T-cell (primary cell): ENCODE data around the gene PSTPIP1. TPM values are rescaled to one million over a fixed set of nuclear protein-coding genes. Genes with fewer than 3 reads are reported as not detected.

Experiments
- ATAC-seq, 4 experiments: fragments of 200-7000 bp in 3 of 4; fragments of 150-1000 bp in 1 of 4; cut with Tn5 transposase; replicated peaks in 1 of 4; 1 replicate in 3 of 4; 2 replicates in 1 of 4; pipeline ENCODE4 v1.10.0; 2021; ENCODE audit warnings: moderate library complexity in 3 of 4, mild to moderate bottlenecking in 2 of 4, moderate number of reproducible peaks in 1 of 4
- CTCF ChIA-PET, 2 donors: fragments of 300-600 bp; sonication (Branson Sonifier 250); formaldehyde crosslinking; loops; one replicate each; lab custom pipeline; 2022; ENCODE audit warnings: antibody characterized with exemption in 2 of 2; lab: Charles Lee
- POLR2A ChIA-PET, 2 donors: fragments of 300-600 bp; sonication (Branson Sonifier 250); formaldehyde crosslinking; loops; one replicate each; lab custom pipeline; 2022; ENCODE audit warnings: antibody characterized with exemption in 2 of 2; lab: Charles Lee
- DNase-seq, 35 experiments: peaks; one replicate each; pipeline versions ENCODE4 v3.0.0 to v3.0.0-alpha.2; 2013 to 2023
- H3K27ac ChIP-seq: one replicate; pipeline ENCODE4 v1.5.1; 2013; ENCODE audit warnings: low read length
- H3K27me3 ChIP-seq, 2 experiments: replicated peaks in 1 of 2; 1 replicate in 1 of 2; 2 replicates in 1 of 2; pipeline versions ENCODE4 v1.6.1 to v1.7.0; 2013; ENCODE audit warnings: low read length in 1 of 2, mixed read lengths in 1 of 2; ENCODE audit not compliant: control insufficient read depth in 2 of 2, insufficient read depth in 2 of 2; ENCODE audit errors: extremely low read depth in 1 of 2
- H3K36me3 ChIP-seq, 2 donors: 1 replicate in 1 of 2; 2 replicates in 1 of 2; pipeline versions ENCODE4 v1.6.1 to v1.7.0; 2013; ENCODE audit warnings: low read length in 1 of 2; ENCODE audit not compliant: control insufficient read depth in 2 of 2, insufficient read depth in 1 of 2; ENCODE audit errors: extremely low read depth in 1 of 2
- H3K4me1 ChIP-seq, 2 experiments: 1 replicate in 1 of 2; 2 replicates in 1 of 2; pipeline versions ENCODE4 v1.6.1 to v1.7.0; 2013; ENCODE audit warnings: low read length in 2 of 2, mixed read lengths in 1 of 2; ENCODE audit not compliant: insufficient read depth in 2 of 2, control insufficient read depth in 1 of 2; ENCODE audit errors: extremely low read depth in 1 of 2
- H3K4me3 ChIP-seq, 2 donors: 1 replicate in 1 of 2; 2 replicates in 1 of 2; pipeline versions ENCODE4 v1.5.1 to v1.7.0; 2013; ENCODE audit warnings: mild to moderate bottlenecking in 2 of 2, low read length in 1 of 2, moderate library complexity in 1 of 2; ENCODE audit not compliant: control insufficient read depth in 1 of 2; ENCODE audit errors: extremely low read depth in 1 of 2
- H3K9me3 ChIP-seq: 2 replicates; pipeline ENCODE4 v1.7.0; 2013
- H3K27ac Mint-ChIP-seq, 2 donors: one replicate each; pipeline ENCODE4 v1.8.0; 2020 to 2021; ENCODE audit warnings: mild to moderate bottlenecking in 2 of 2, mixed read lengths in 2 of 2
- H3K27me3 Mint-ChIP-seq, 2 donors: one replicate each; pipeline ENCODE4 v1.8.0; 2021 to 2022; ENCODE audit warnings: mixed read lengths in 2 of 2
- H3K36me3 Mint-ChIP-seq: one replicate; pipeline ENCODE4 v1.8.0; 2021; ENCODE audit warnings: mixed read lengths
- H3K4me1 Mint-ChIP-seq, 3 donors: one replicate each; pipeline ENCODE4 v1.8.0; 2020 to 2022; ENCODE audit warnings: mixed read lengths in 3 of 3, mild to moderate bottlenecking in 1 of 3
- H3K4me3 Mint-ChIP-seq, 3 donors: one replicate each; pipeline ENCODE4 v1.8.0; 2020 to 2022; ENCODE audit warnings: mild to moderate bottlenecking in 3 of 3, mixed read lengths in 3 of 3, moderate library complexity in 3 of 3
- H3K9me3 Mint-ChIP-seq, 3 donors: one replicate each; pipeline ENCODE4 v1.8.0; 2020 to 2022; ENCODE audit warnings: mixed read lengths in 3 of 3
- WGBS: methylation state at CpG from one replicate; pipeline ENCODE4 v1.1.5; 2013; ENCODE audit warnings: missing lambda C conversion rate; ENCODE audit not compliant: insufficient coverage; 5-methylcytosine and 5-hydroxymethylcytosine counted together
- total RNA-seq, 35 experiments: library from RNA in 6 of 35; stranded (reverse) in 6 of 35; fragments of 120-200 nt in 1 of 35; gene quantifications; one replicate each; pipeline versions ENCODE4 v1.2.1 to v1.2.4 and lab custom pipeline; 2013 to 2026

PSTPIP1 gene
- total RNA-seq, 5 donors from 2014 or later (not counting 1 experiment from before 2014, with no cell fraction given) = 110 to 231 (median 180) TPM

GRCh38 chr15:77030048-77030927 lies 35.4 kb downstream of the PSTPIP1 start:
- Mint-ChIP-seq H3K9me3 (no peaks in the 10 kb centered on the region), H3K4me3 (no peak overlapping the region), H3K4me1 (peaks cover 5 to 7% (median 5%) of the 10 kb centered on the region in 3 donors), H3K27me3 (no peaks in the 10 kb centered on the region), H3K36me3 (peaks cover 17% of the 10 kb centered on the region), H3K27ac (no peak overlapping the region)
- H3K9me3 ChIP-seq = no peaks in the 10 kb centered on the region
- no peaks in the 10 kb centered on the region for H3K27me3 ChIP-seq
- ATAC-seq (no peak), DNase-seq (peak in 5 of 35 experiments; percentile 2 to 20 (median 4))
- peaks cover 45 to 98% of the 10 kb centered on the region in 2 donors for H3K36me3 ChIP-seq
- peaks cover 0 to 23% of the 10 kb centered on the region in 2 experiments for H3K4me1 ChIP-seq
- WGBS = 89% methylated on average over 22 of the region's 22 CpGs
- no peak overlapping the region for H3K27ac ChIP-seq
- ChIA-PET CTCF (interaction anchor here in 1 of 2 donors (0.6 kb wide), 1 partner anchor 90 kb away, joined by 3 read pairs; no protein-coding TSS in a partner anchor), POLR2A (no interaction called here)
- H3K4me3 ChIP-seq = no peak overlapping the region

- DNase-seq (peak in 3 of 35 experiments; percentile 0 to 17 (median 5)), ATAC-seq (peak in 1 of 4 experiments; percentile 13)
- H3K4me3 Mint-ChIP-seq = no peak overlapping the region
- peaks cover 22% of the 10 kb centered on the region for H3K36me3 Mint-ChIP-seq
- Histone ChIP-seq H3K36me3 (peaks cover 44 to 98% of the 10 kb centered on the region in 2 donors), H3K9me3 (no peaks in the 10 kb centered on the region), H3K4me3 (no peak overlapping the region), H3K4me1 (peaks cover 0 to 17% of the 10 kb centered on the region in 2 experiments), H3K27ac (no peak overlapping the region), H3K27me3 (no peaks in the 10 kb centered on the region)
- no peaks in the 10 kb centered on the region for H3K27me3 Mint-ChIP-seq
- 95% methylated on average over 4 of the region's 10 CpGs for WGBS
- no peaks in the 10 kb centered on the region for H3K9me3 Mint-ChIP-seq
- ChIA-PET CTCF (interaction anchor here in 1 of 2 donors (0.5 to 0.6 kb wide), 2 partner anchors 49 to 1207 kb away, joined by 3 read pairs; no protein-coding TSS in a partner anchor), POLR2A (no interaction called here)
- no peak overlapping the region for H3K27ac Mint-ChIP-seq
- H3K4me1 Mint-ChIP-seq = peaks cover 3 to 7% (median 4%) of the 10 kb centered on the region in 3 donors
Observed at GRCh38 chr15:77030928-77031375, 36.0 kb downstream of the PSTPIP1 start.

GRCh38 chr15:77031376-77032050 lies 36.6 kb downstream of the PSTPIP1 start:
- Mint-ChIP-seq H3K27ac (peak overlapping the region in 1 of 2 donors; percentile 61), H3K9me3 (no peaks in the 10 kb centered on the region), H3K27me3 (no peaks in the 10 kb centered on the region), H3K4me1 (peaks cover 0 to 7% (median 2%) of the 10 kb centered on the region in 3 donors), H3K4me3 (no peak overlapping the region), H3K36me3 (peaks cover 25% of the 10 kb centered on the region)
- WGBS = 93% methylated on average over 5 of the region's 12 CpGs
- ATAC-seq = peak; percentile 40 to 74 (median 56)
- ChIA-PET CTCF (interaction anchor here in 1 of 2 donors (0.5 to 0.6 kb wide), 3 partner anchors 44 to 1207 kb away, joined by 3 to 8 read pairs (median 3); no protein-coding TSS in a partner anchor), POLR2A (no interaction called here)
- Histone ChIP-seq H3K9me3 (no peaks in the 10 kb centered on the region), H3K27ac (no peak overlapping the region), H3K36me3 (peaks cover 41 to 98% of the 10 kb centered on the region in 2 donors), H3K27me3 (no peaks in the 10 kb centered on the region), H3K4me1 (peaks cover 0 to 13% of the 10 kb centered on the region in 2 experiments), H3K4me3 (no peak overlapping the region)
- DNase-seq = peak in 18 of 35 experiments; percentile 7 to 50 (median 32)

GRCh38 chr15:77032052-77032646 lies 37.2 kb downstream of the PSTPIP1 start:
- H3K27me3 Mint-ChIP-seq = no peaks in the 10 kb centered on the region

GRCh38 chr15:77032647-77033416 lies 37.9 kb downstream of the PSTPIP1 start:
- ATAC-seq (no peak), DNase-seq (peak in 3 of 35 experiments; percentile 0 to 22 (median 2))
- Mint-ChIP-seq H3K36me3 (peaks cover 29% of the 10 kb centered on the region), H3K4me3 (no peak overlapping the region), H3K27me3 (no peaks in the 10 kb centered on the region), H3K27ac (no peak overlapping the region), H3K9me3 (no peaks in the 10 kb centered on the region), H3K4me1 (peaks cover 0 to 7% (median 2%) of the 10 kb centered on the region in 3 donors)
- Histone ChIP-seq H3K36me3 (peaks cover 43 to 96% of the 10 kb centered on the region in 2 donors), H3K27me3 (no peaks in the 10 kb centered on the region), H3K4me1 (peaks cover 0 to 13% of the 10 kb centered on the region in 2 experiments), H3K27ac (no peak overlapping the region), H3K9me3 (no peaks in the 10 kb centered on the region), H3K4me3 (no peak overlapping the region)
- CTCF ChIA-PET = no interaction called here
- POLR2A ChIA-PET = no interaction called here
- WGBS = 93% methylated on average over 13 of the region's 18 CpGs

More at GRCh38 chr15:77032052-77032646, 37.2 kb downstream of the PSTPIP1 start:
- 97% methylated on average over 22 of the region's 22 CpGs for WGBS
- no peaks in the 10 kb centered on the region for H3K27me3 ChIP-seq
- H3K4me1 Mint-ChIP-seq = peaks cover 0 to 7% (median 2%) of the 10 kb centered on the region in 3 donors
- no peak overlapping the region for H3K27ac ChIP-seq
- no peaks in the 10 kb centered on the region for H3K9me3 Mint-ChIP-seq
- H3K4me1 ChIP-seq = peaks cover 0 to 13% of the 10 kb centered on the region in 2 experiments
- no peak overlapping the region for H3K4me3 Mint-ChIP-seq
- ATAC-seq = no peak
- peak in 2 of 35 experiments; percentile 1 to 21 for DNase-seq
- H3K36me3 Mint-ChIP-seq = peaks cover 26% of the 10 kb centered on the region
- peak overlapping the region in 1 of 2 donors; percentile 61 for H3K27ac Mint-ChIP-seq
- no peak overlapping the region for H3K4me3 ChIP-seq
- ChIA-PET POLR2A (no interaction called here), CTCF (interaction anchor here in 1 of 2 donors (0.6 kb wide), 1 partner anchor 45 kb away, joined by 8 read pairs; no protein-coding TSS in a partner anchor)
- H3K36me3 ChIP-seq = peaks cover 39 to 98% of the 10 kb centered on the region in 2 donors
- H3K9me3 ChIP-seq = no peaks in the 10 kb centered on the region
